Right atrium auricular region (tissue), 2 donors: ENCODE results near the gene WDR75. TPM values are rescaled to one million over a fixed set of nuclear protein-coding genes. Genes with fewer than 3 reads are reported as not detected.
A peak's percentile ranks its signal among the peaks of the same experiment; 100 is the strongest.

Source experiments
- DNase-seq: peaks from one replicate; pipeline ENCODE4 v3.0.0-alpha.2; 2019; ENCODE audit warnings: low spot score
- H3K27ac ChIP-seq, 2 donors: fragments of 200-600 bp; sonication (generic); 1 replicate in 1 of 2; 2 replicates in 1 of 2; pipeline ENCODE4 v1.5.1; 2016 to 2019
- H3K27me3 ChIP-seq, 2 donors: fragments of 200-600 bp; sonication (generic); one replicate each; pipeline versions ENCODE4 v1.5.1 to v1.6.0; 2017 to 2019
- H3K36me3 ChIP-seq: fragments of 200-600 bp; sonication (generic); one replicate; pipeline ENCODE4 v1.5.1; 2016
- H3K4me1 ChIP-seq, 2 donors: fragments of 200-600 bp; sonication (generic); one replicate each; pipeline versions ENCODE4 v1.5.1 to v1.6.0; 2017 to 2019
- H3K4me3 ChIP-seq, 2 donors: fragments of 200-600 bp; sonication (generic); 1 replicate in 1 of 2; 2 replicates in 1 of 2; pipeline ENCODE4 v1.5.1; 2017 to 2019; ENCODE audit warnings: mild to moderate bottlenecking in 1 of 2, moderate library complexity in 1 of 2
- H3K9me3 ChIP-seq, 2 donors: fragments of 200-600 bp; sonication (generic); one replicate each; pipeline ENCODE4 v1.5.1; 2019
- total RNA-seq, 2 donors: library from RNA; depleted of rRNA; stranded (reverse); fragments of >200 nt; gene quantifications; one replicate each; pipeline ENCODE4 v1.1.0, GENCODE V29; 2016
- TF ChIP-seq, protein P1 (sequence below), 2 donors: fragments of 200-600 bp; sonication (generic); IDR thresholded peaks; one replicate each; pipeline ENCODE4 v1.5.1; 2019; ENCODE audit warnings: antibody characterized with exemption in 2 of 2

The WDR75 gene
- total RNA-seq, 2 donors from 2014 or later: 11.8 to 15.9 TPM

DNA sequence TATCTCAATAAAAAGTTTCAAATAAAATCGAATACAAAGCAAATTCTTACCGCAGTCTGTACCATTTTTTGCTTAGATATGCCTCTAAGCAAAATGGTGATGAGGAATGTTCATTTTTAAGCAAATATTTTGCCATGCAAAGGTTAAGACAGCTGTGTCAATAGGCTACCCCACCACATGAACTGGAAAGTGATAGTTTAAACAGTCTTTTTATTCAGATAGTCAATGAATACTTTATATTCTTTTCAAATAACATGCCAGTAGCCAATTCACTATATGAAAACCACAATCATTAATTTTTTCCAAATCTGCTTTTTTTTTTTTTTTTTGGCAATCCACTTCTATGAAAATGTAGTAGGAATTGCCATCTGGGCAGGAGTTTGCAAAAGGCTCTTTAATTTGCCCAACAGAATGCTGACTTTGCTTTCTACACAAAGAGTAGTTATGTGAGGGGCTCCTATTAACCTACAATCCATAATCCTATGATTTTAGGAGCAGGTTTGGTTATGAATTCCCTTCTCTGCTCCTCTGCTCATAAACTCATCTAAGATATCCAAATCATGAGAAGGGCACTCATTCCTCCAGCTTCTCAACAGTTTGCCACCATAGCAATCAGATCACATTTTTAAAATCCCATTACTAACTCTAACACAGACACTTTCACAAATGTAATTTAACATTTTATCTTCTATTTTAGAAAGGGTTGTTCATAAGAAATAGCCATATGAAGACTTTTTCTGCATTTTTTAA, 70.1 kb downstream of the WDR75 start:
- no peaks in the 10 kb centered on the region for H3K27me3 ChIP-seq
- H3K27ac ChIP-seq: no peak overlapping the region

GRCh38 chr2:189511960-189512319, 70.7 kb downstream of the WDR75 start:
- DNase-seq: no peak
- H3K36me3 ChIP-seq: no peaks in the 10 kb centered on the region
- H3K9me3 ChIP-seq: no peaks in the 10 kb centered on the region
- H3K4me1 ChIP-seq: peaks cover 0 to 12% of the 10 kb centered on the region in 2 donors
- no peaks in the 10 kb centered on the region for H3K27me3 ChIP-seq
- no peak overlapping the region for H3K4me3 ChIP-seq
- H3K27ac ChIP-seq: no peak overlapping the region
- TF ChIP-seq, protein P1, sequence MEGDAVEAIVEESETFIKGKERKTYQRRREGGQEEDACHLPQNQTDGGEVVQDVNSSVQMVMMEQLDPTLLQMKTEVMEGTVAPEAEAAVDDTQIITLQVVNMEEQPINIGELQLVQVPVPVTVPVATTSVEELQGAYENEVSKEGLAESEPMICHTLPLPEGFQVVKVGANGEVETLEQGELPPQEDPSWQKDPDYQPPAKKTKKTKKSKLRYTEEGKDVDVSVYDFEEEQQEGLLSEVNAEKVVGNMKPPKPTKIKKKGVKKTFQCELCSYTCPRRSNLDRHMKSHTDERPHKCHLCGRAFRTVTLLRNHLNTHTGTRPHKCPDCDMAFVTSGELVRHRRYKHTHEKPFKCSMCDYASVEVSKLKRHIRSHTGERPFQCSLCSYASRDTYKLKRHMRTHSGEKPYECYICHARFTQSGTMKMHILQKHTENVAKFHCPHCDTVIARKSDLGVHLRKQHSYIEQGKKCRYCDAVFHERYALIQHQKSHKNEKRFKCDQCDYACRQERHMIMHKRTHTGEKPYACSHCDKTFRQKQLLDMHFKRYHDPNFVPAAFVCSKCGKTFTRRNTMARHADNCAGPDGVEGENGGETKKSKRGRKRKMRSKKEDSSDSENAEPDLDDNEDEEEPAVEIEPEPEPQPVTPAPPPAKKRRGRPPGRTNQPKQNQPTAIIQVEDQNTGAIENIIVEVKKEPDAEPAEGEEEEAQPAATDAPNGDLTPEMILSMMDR (IDR thresholded peaks at IDR 0.05): no peak

More for the DNA sequence above, 70.1 kb downstream of the WDR75 start:
- H3K36me3 ChIP-seq: no peaks in the 10 kb centered on the region
- no peak overlapping the region for H3K4me3 ChIP-seq
- no peaks in the 10 kb centered on the region for H3K9me3 ChIP-seq
- no peak for DNase-seq
- TF ChIP-seq, protein P1 (IDR thresholded peaks at IDR 0.05): no peak
- H3K4me1 ChIP-seq: peaks cover 0 to 11% of the 10 kb centered on the region in 2 donors

DNA sequence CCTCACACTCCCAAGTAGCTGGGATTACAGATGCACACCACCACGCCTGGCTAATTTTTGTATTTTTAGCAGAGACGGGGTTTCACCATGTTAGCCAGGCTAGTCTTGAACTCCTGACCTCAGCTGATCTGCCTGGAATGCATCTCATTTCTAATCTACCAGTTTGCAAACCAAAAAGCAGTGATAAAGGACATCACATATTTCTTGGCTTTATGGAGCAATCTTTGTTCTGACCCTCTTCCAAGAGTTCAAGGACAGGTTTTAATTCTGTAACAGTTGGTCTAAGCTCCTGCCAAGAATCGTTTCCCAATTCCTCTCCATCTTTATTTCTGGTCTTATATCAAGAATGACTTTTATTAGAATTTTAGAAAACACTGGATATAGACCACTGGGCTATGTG, 71.6 kb downstream of the WDR75 start:
- no peak overlapping the region for H3K4me3 ChIP-seq
- H3K27ac ChIP-seq: no peak overlapping the region
- H3K36me3 ChIP-seq: no peaks in the 10 kb centered on the region
- DNase-seq: no peak
- H3K27me3 ChIP-seq: no peaks in the 10 kb centered on the region
- H3K9me3 ChIP-seq: no peaks in the 10 kb centered on the region
- TF ChIP-seq, protein P1 (IDR thresholded peaks at IDR 0.05): no peak
- peaks cover 0 to 12% of the 10 kb centered on the region in 2 donors for H3K4me1 ChIP-seq

GRCh38 chr2:189514104-189514503, 72.8 kb downstream of the WDR75 start:
- H3K27me3 ChIP-seq: no peaks in the 10 kb centered on the region
- no peak for DNase-seq
- no peaks in the 10 kb centered on the region for H3K36me3 ChIP-seq
- TF ChIP-seq, protein P1 (IDR thresholded peaks at IDR 0.05): no peak
- no peak overlapping the region for H3K27ac ChIP-seq
- H3K4me1 ChIP-seq: peaks cover 0 to 12% of the 10 kb centered on the region in 2 donors
- H3K4me3 ChIP-seq: no peak overlapping the region
- no peaks in the 10 kb centered on the region for H3K9me3 ChIP-seq

- H3K9me3 ChIP-seq: no peaks in the 10 kb centered on the region
- H3K27me3 ChIP-seq: no peaks in the 10 kb centered on the region
- H3K4me1 ChIP-seq: peaks cover 0 to 12% of the 10 kb centered on the region in 2 donors
- TF ChIP-seq, protein P1 (IDR thresholded peaks at IDR 0.05): no peak
- peak overlapping the region in 1 of 2 donors; percentile 8 for H3K27ac ChIP-seq
- no peaks in the 10 kb centered on the region for H3K36me3 ChIP-seq
- DNase-seq: no peak
- no peak overlapping the region for H3K4me3 ChIP-seq
Measured at GRCh38 chr2:189515264-189515663, 74.0 kb downstream of the WDR75 start.

DNA sequence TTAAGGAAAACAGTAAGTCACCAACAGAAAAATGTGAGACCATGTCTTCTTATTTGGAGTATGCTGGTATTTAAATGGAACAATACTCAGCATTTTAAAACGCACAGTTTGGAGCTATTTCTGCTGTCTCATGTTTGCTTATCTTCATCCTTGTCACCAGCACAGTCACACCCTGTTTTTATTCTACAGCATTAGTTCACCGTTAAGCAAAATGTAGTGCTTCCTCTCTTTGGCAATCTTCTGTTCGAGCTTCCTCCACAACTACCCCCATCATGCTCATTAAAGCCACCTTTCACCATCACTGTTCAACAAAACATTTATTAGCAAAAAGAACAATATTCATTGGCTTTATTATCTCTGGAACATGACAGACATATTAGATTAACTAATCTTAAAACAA, 75.3 kb downstream of the WDR75 start:
- Histone ChIP-seq H3K27ac (no peak overlapping the region), H3K36me3 (no peaks in the 10 kb centered on the region), H3K9me3 (no peaks in the 10 kb centered on the region), H3K27me3 (no peaks in the 10 kb centered on the region), H3K4me1 (peaks cover 0 to 12% of the 10 kb centered on the region in 2 donors), H3K4me3 (no peak overlapping the region)
- TF ChIP-seq, protein P1 (IDR thresholded peaks at IDR 0.05): no peak
- DNase-seq: no peak
